Heart right ventricle (tissue), 16 donors: ENCODE measurements around the gene CA10. TPM values are rescaled to one million over a fixed set of nuclear protein-coding genes. Genes with fewer than 3 reads are reported as not detected.

Experiments used
- ATAC-seq, 8 donors: fragments of 200-7000 bp; cut with Tn5 transposase; one replicate each; pipeline ENCODE4 v1.9.1; 2020; ENCODE audit warnings: mild to moderate bottlenecking in 8 of 8, moderate library complexity in 8 of 8, moderate number of reproducible peaks in 1 of 8
- DNase-seq, 2 donors: peaks; one replicate each; pipeline ENCODE4 v3.0.0-alpha.2; 2020
- H3K27ac ChIP-seq, 10 donors: fragments of 200-600 bp; sonication (generic) in 2 of 10; one replicate each; pipeline versions ENCODE4 v1.5.0 to v1.8.0; 2020 to 2022; ENCODE audit warnings: mild to moderate bottlenecking in 3 of 10
- H3K27me3 ChIP-seq, 7 donors: fragments of 200-600 bp; one replicate each; pipeline ENCODE4 v1.8.0; 2021 to 2022; ENCODE audit warnings: mild to moderate bottlenecking in 2 of 7
- H3K36me3 ChIP-seq, 9 donors: fragments of 200-600 bp; sonication (generic) in 1 of 9; one replicate each; pipeline versions ENCODE4 v1.5.0 to v1.8.0; 2020 to 2022; ENCODE audit warnings: mild to moderate bottlenecking in 2 of 9
- H3K4me1 ChIP-seq, 9 donors: fragments of 200-600 bp; sonication (generic) in 1 of 9; one replicate each; pipeline versions ENCODE4 v1.5.0 to v1.8.0; 2020 to 2022; ENCODE audit warnings: mild to moderate bottlenecking in 4 of 9
- H3K4me3 ChIP-seq, 10 donors: fragments of 200-600 bp; sonication (generic) in 2 of 10; one replicate each; pipeline versions ENCODE4 v1.5.0 to v1.8.0; 2020 to 2022; ENCODE audit warnings: mild to moderate bottlenecking in 7 of 10, moderate library complexity in 2 of 10
- H3K9me3 ChIP-seq, 11 donors: fragments of 200-600 bp in 10 of 11; sonication (generic) in 2 of 11; one replicate each; pipeline versions ENCODE4 v1.5.0 to v1.8.0; 2013 to 2022; ENCODE audit warnings: mild to moderate bottlenecking in 2 of 11, control low read depth in 1 of 11, moderate library complexity in 1 of 11
- CTCF ChIP-seq, 9 donors: fragments of 200-600 bp; sonication (generic) in 2 of 9; IDR thresholded peaks; one replicate each; pipeline versions ENCODE4 v1.5.0 to v1.8.0; 2021 to 2022; ENCODE audit warnings: antibody characterized with exemption in 9 of 9, mild to moderate bottlenecking in 5 of 9, moderate library complexity in 1 of 9
- WGBS, 2 donors: extraction: QIAGEN DNeasy Blood & Tissue Kit; methylation state at CpG; one replicate each; pipeline ENCODE4 v1.1.7; 2013; ENCODE audit warnings: inconsistent platforms in 1 of 2; 5-methylcytosine and 5-hydroxymethylcytosine counted together
- intact Hi-C, 10 donors: fragments of 100-400 bp; cut with DNase I; formaldehyde crosslinking; loops; one replicate each; pipeline versions ENCODE4 v1.11.1 to v1.14.2; 2022
- polyA plus RNA-seq, 2 donors: library from polyadenylated mRNA; stranded (reverse); fragments of 200-250 nt; gene quantifications; one replicate each; pipeline ENCODE4 v1.2.3, GENCODE V29; 2013
- total RNA-seq, 10 donors: library from RNA; stranded (reverse); fragmentation: NEBNext Ultra II Directional in 3 of 10; extraction: Animal tissue kit (Norgen Biotek cat#: 25700) in 3 of 10; gene quantifications; one replicate each; pipeline versions ENCODE4 v1.2.1 to v1.2.4, GENCODE V29; 2021 to 2023
- donor health status: Arrhythmogenic right ventricular cardiomyopathy.
- donor health status: ischemic (EF 13 %, LVEDD 7.1; RV severe dilation, severe dysfunction).
- donor health status: healthy with polysubstance abuse.
- donor health status: DM: no; HTN: yes; CAD: no.
- donor health status: DM: no; HTN: no; CAD: no.
- donor health status: ischemic (EF 25% LVEDD 6.9; RV normal size, moderate dysfunction).
- donor health status: ischemic (EF 25% LVEDD 5.7; RV mildly dilated, moderate dysfunction).
- donor health status: healthy.
- donor health status: DM: yes; HTN: yes; CAD: no.
- donor health status: Ischemic cardiomyopathy.
- donor health status: ischemic (EF 35%, LVEDD 5.7; RV mildly dilated, moderate dysfunction).
- donor health status: nonischemic (EF 11% LVEDD 7.7; RV severe dilation, severe dysfunction).
- donor health status: DM: yes; HTN: yes; CAD: no.
- donor health status: PGD.
- donor health status: ischemic (EF 29% LVEDD 5.4; RV normal size, mild dysfunction).
- donor health status: nonischemic (EF 23%, LVEDD 6.1; RV moderate dilation, normal function).

CA10 gene
- total and polyA plus RNA-seq, 12 donors, result not detected

- DNase-seq (no peak), ATAC-seq (no peak)
- Histone ChIP-seq H3K27ac (no peak overlapping the region), H3K4me1 (no peaks in the 10 kb centered on the region), H3K27me3 (peaks cover 0 to 2% (median 0%) of the 10 kb centered on the region in 7 donors), H3K36me3 (no peaks in the 10 kb centered on the region), H3K4me3 (no peak overlapping the region), H3K9me3 (peaks cover 0 to 4% (median 0%) of the 10 kb centered on the region in 11 donors)
- 66 to 69% methylated on average over 4 of the region's 4 CpGs for WGBS, 2 donors
- TF ChIP-seq CTCF (IDR thresholded peaks at IDR 0.05), result no peak
- intact Hi-C loops, result no loop called here
Measured at GRCh38 chr17:51672065-51672464, 486.4 kb downstream of the CA10 start.

- no peak overlapping the region for H3K27ac ChIP-seq
- DNase-seq (no peak), ATAC-seq (no peak)
- TF ChIP-seq CTCF (IDR thresholded peaks at IDR 0.05), result no peak
- H3K36me3 ChIP-seq, result no peaks in the 10 kb centered on the region
- H3K4me1 ChIP-seq, result no peaks in the 10 kb centered on the region
- peaks cover 0 to 4% (median 0%) of the 10 kb centered on the region in 11 donors for H3K9me3 ChIP-seq
- 60 to 65% methylated on average over 3 of the region's 3 CpGs for WGBS, 2 donors
- intact Hi-C loops, result no loop called here
- no peak overlapping the region for H3K4me3 ChIP-seq
- H3K27me3 ChIP-seq, result peaks cover 0 to 2% (median 0%) of the 10 kb centered on the region in 7 donors
Measured at GRCh38 chr17:51670899-51671298, 487.6 kb downstream of the CA10 start.

- Histone ChIP-seq H3K4me1 (no peaks in the 10 kb centered on the region), H3K27ac (no peak overlapping the region), H3K36me3 (no peaks in the 10 kb centered on the region), H3K27me3 (peaks cover 0 to under 1% (median 0%) of the 10 kb centered on the region in 7 donors), H3K4me3 (no peak overlapping the region), H3K9me3 (peaks cover 0 to 4% (median 0%) of the 10 kb centered on the region in 11 donors)
- no peak for DNase-seq
- 89 to 97% methylated on average over 11 of the region's 11 CpGs for WGBS, 2 donors
- TF ChIP-seq CTCF (IDR thresholded peaks at IDR 0.05), result no peak
- intact Hi-C loops, result no loop called here
- ATAC-seq, result no peak
Measured at GRCh38 chr17:51668963-51669246, 489.6 kb downstream of the CA10 start.

- Histone ChIP-seq H3K4me3 (no peak overlapping the region), H3K27me3 (peaks cover 0 to 4% (median 0%) of the 10 kb centered on the region in 7 donors), H3K4me1 (no peaks in the 10 kb centered on the region), H3K36me3 (no peaks in the 10 kb centered on the region), H3K27ac (no peak overlapping the region), H3K9me3 (peaks cover 0 to 4% (median 0%) of the 10 kb centered on the region in 11 donors)
- intact Hi-C loops, result no loop called here
- TF ChIP-seq CTCF (IDR thresholded peaks at IDR 0.05), result no peak
- ATAC-seq (no peak), DNase-seq (no peak)
- 70 to 90% methylated on average over 19 to 21 of the region's 21 CpGs for WGBS, 2 donors
Measured at GRCh38 chr17:51668155-51668962, 490.2 kb downstream of the CA10 start.
